Suprapubic skin (tissue), 4 donors: ENCODE results near the gene SOCS1. TPM values are rescaled to one million over a fixed set of nuclear protein-coding genes. Genes with fewer than 3 reads are reported as not detected.

ENCODE experiments used
- DNase-seq, 2 donors: peaks; one replicate each; pipeline ENCODE4 v3.0.0-alpha.2; 2019; ENCODE audit warnings: low spot score in 2 of 2
- H3K27ac ChIP-seq: fragments of 200-600 bp; sonication (generic); one replicate; pipeline ENCODE4 v1.5.1; 2019
- H3K27me3 ChIP-seq: fragments of 200-600 bp; sonication (generic); one replicate; pipeline ENCODE4 v1.5.1; 2019
- H3K36me3 ChIP-seq: fragments of 200-600 bp; sonication (generic); one replicate; pipeline ENCODE4 v1.5.1; 2019
- H3K4me1 ChIP-seq: fragments of 200-600 bp; sonication (generic); one replicate; pipeline ENCODE4 v1.5.1; 2019
- H3K4me3 ChIP-seq: fragments of 200-600 bp; sonication (generic); one replicate; pipeline ENCODE4 v1.5.1; 2019; ENCODE audit warnings: mild to moderate bottlenecking
- H3K9me3 ChIP-seq: fragments of 200-600 bp; sonication (generic); one replicate; pipeline ENCODE4 v1.5.1; 2019
- CTCF ChIP-seq, 2 donors: fragments of 200-600 bp in 1 of 2; fragments of 450-650 bp in 1 of 2; sonication (generic) in 1 of 2; IDR thresholded peaks; one replicate each; pipeline ENCODE4 v1.5.1; 2016 to 2019; ENCODE audit warnings: antibody characterized with exemption in 2 of 2, mild to moderate bottlenecking in 1 of 2, moderate library complexity in 1 of 2
- EP300 ChIP-seq: sonication (generic); formaldehyde crosslinking; IDR thresholded peaks from one replicate; pipeline ENCODE4 v1.6.1; 2017; ENCODE audit warnings: antibody characterized with exemption
- POLR2A ChIP-seq, 2 donors: fragments of 450-650 bp; IDR thresholded peaks; one replicate each; pipeline ENCODE4 v1.6.1; 2017; ENCODE audit warnings: antibody characterized with exemption in 2 of 2, mild to moderate bottlenecking in 2 of 2, moderate library complexity in 2 of 2
- POLR2AphosphoS5 ChIP-seq, 3 donors: sonication (generic); formaldehyde crosslinking; IDR thresholded peaks; one replicate each; pipeline ENCODE4 v1.6.1; 2017; ENCODE audit warnings: antibody characterized with exemption in 3 of 3
- WGBS: methylation state at CpG from one replicate; pipeline ENCODE4 v1.1.5; 2018; 5-methylcytosine and 5-hydroxymethylcytosine counted together
- total RNA-seq, 4 donors: library from RNA; depleted of rRNA; stranded (reverse); fragments of >200 nt; gene quantifications; one replicate each; pipeline ENCODE4 v1.1.0, GENCODE V29; 2016

Gene SOCS1
- total RNA-seq, 4 donors from 2014 or later: 3.9 to 15.4 (median 7.5) TPM

- H3K4me1 ChIP-seq: peaks cover 10% of the 10 kb centered on the region
- peaks cover 27% of the 10 kb centered on the region for H3K27me3 ChIP-seq
- no peak overlapping the region for H3K4me3 ChIP-seq
- DNase-seq: no peak
- 92% methylated on average over 1 of the region's 3 CpGs for WGBS
- no peak for TF ChIP-seq POLR2A (IDR thresholded peaks at IDR 0.05)
- no peak for TF ChIP-seq EP300
- no peak for TF ChIP-seq POLR2AphosphoS5 (IDR thresholded peaks at IDR 0.05)
- no peak for TF ChIP-seq CTCF (IDR thresholded peaks at IDR 0.05)
- no peaks in the 10 kb centered on the region for H3K9me3 ChIP-seq
- no peaks in the 10 kb centered on the region for H3K36me3 ChIP-seq
- H3K27ac ChIP-seq: no peak overlapping the region
Observed at GRCh38 chr16:11207646-11208045, 48.4 kb downstream of the SOCS1 start.

- Histone ChIP-seq H3K4me3 (no peak overlapping the region), H3K27me3 (peaks cover 25% of the 10 kb centered on the region), H3K9me3 (no peaks in the 10 kb centered on the region), H3K36me3 (no peaks in the 10 kb centered on the region), H3K4me1 (peaks cover 15% of the 10 kb centered on the region), H3K27ac (no peak overlapping the region)
- DNase-seq: no peak
- no peak for TF ChIP-seq POLR2A (IDR thresholded peaks at IDR 0.05)
- 54% methylated on average over 7 of the region's 13 CpGs for WGBS
Observed at GRCh38 chr16:11205754-11206581, 50.0 kb downstream of the SOCS1 start.

- Histone ChIP-seq H3K27me3 (peaks cover 22% of the 10 kb centered on the region), H3K27ac (no peak overlapping the region), H3K9me3 (no peaks in the 10 kb centered on the region), H3K4me1 (peaks cover 15% of the 10 kb centered on the region), H3K4me3 (no peak overlapping the region), H3K36me3 (no peaks in the 10 kb centered on the region)
- no peak for DNase-seq
- 88% methylated on average over 19 of the region's 19 CpGs for WGBS
- TF ChIP-seq CTCF (IDR thresholded peaks at IDR 0.05) (no peak), POLR2AphosphoS5 (IDR thresholded peaks at IDR 0.05) (no peak), POLR2A (IDR thresholded peaks at IDR 0.05) (no peak), EP300 (no peak)
Observed at GRCh38 chr16:11205065-11205699, 50.8 kb downstream of the SOCS1 start.

- H3K4me1 ChIP-seq: peaks cover 15% of the 10 kb centered on the region
- H3K4me3 ChIP-seq: no peak overlapping the region
- WGBS: 65% methylated on average over 3 of the region's 4 CpGs
- DNase-seq: no peak
- no peak overlapping the region for H3K27ac ChIP-seq
- H3K36me3 ChIP-seq: no peaks in the 10 kb centered on the region
- TF ChIP-seq POLR2AphosphoS5 (IDR thresholded peaks at IDR 0.05): no peak
- no peak for TF ChIP-seq EP300
- TF ChIP-seq POLR2A (IDR thresholded peaks at IDR 0.05): no peak
- peaks cover 24% of the 10 kb centered on the region for H3K27me3 ChIP-seq
- no peaks in the 10 kb centered on the region for H3K9me3 ChIP-seq
Observed at GRCh38 chr16:11204513-11205047, 51.4 kb downstream of the SOCS1 start.

Other genes with a start within 250 kb of the SOCS1 start
- not detected for gene TNP2, start 13.1 kb upstream of the SOCS1 start, total RNA-seq
- not detected for gene PRM3, start 17.4 kb upstream of the SOCS1 start, total RNA-seq
- gene PRM2, start 20.3 kb upstream of the SOCS1 start, total RNA-seq: not detected
- gene PRM1, start 25.1 kb upstream of the SOCS1 start, total RNA-seq: not detected
- gene RMI2, start 89.3 kb upstream of the SOCS1 start, total RNA-seq: 1 to 10 TPM; 2.7 to 7.7 (median 6.4) TPM